GM18861 (cell line): ENCODE data around the gene HPN.
"Not testable (repeated sequence)": the region's sequence is repeated elsewhere in the genome, so short reads cannot be mapped to it uniquely, and the experiment has no call there.

ENCODE experiments used
- ATAC-seq: cut with Tn5 transposase; IDR thresholded peaks from one replicate; pipeline ENCODE4 v1.9.1; 2021; ENCODE audit not compliant: unreplicated experiment

HPN gene

DNA sequence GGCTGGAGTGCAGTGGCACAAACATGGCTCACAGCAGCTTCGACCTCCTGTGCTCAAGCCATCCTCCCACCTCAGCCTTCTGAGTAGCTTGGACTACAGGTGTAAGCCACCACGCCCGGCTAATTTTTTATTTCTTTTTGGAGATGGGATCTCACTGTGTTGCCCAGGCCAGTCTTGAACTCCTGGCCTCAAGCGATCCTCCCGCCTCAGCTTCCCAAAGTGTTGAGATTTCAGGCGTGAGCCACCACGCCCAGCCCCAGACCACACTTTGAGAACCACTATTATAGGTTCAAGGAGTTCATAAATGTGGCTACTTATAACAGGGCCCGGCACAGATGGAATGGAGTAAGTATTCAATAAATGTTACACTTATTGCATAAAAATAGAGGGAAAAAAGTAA, 14.5 kb upstream of the HPN start:
- ATAC-seq = no peak

DNA sequence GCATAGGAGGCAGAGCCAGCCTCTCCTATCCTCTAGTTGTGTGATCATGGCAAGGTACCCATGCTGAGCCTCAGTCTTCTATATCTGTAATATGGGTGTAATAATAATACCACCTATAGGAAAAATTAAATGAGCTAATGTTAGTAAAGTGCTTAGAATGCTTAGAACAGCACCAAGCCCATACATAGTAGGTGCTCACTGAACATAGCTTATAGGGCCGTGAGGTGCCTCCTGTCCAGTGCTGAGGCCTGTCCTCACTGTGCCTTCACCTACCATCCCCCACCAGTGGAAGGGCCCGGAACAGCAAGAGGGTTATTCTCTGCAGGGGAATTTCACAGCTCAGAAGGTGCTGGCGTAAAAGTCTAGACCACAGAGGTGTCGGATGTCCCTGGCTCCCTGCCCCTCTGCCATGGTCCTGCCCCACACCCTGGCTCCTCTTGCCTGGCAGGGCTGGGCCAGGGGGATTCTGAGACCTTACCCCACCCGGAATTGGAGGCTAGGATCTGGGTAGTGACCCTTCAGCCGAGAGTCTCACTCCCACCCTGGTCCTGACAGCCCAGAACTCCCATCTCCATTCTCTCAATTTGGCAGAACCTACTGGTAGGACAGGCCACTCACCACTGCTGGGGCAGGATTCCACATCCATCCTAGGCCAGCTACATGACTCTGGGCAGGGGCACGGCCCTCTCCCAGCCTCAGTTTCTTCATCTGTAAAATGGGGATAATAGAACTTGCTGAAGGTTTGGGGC, 13.5 kb upstream of the HPN start:
- ATAC-seq = no peak

DNA sequence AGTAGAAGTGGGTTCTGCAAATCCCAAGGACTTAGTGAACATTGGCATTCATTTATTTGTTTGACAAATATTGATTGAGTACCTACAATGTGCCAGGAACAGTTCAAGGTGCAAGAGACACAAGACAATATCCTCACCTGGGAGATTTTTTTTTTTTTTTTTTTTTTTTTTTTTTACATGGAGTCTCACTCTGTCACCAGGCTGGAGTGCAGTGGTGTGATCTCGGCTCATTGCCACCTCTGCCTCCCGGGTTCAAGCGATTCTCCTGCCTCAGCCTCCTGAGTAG, 13.0 kb upstream of the HPN start:
- not testable (repeated sequence) for ATAC-seq

DNA sequence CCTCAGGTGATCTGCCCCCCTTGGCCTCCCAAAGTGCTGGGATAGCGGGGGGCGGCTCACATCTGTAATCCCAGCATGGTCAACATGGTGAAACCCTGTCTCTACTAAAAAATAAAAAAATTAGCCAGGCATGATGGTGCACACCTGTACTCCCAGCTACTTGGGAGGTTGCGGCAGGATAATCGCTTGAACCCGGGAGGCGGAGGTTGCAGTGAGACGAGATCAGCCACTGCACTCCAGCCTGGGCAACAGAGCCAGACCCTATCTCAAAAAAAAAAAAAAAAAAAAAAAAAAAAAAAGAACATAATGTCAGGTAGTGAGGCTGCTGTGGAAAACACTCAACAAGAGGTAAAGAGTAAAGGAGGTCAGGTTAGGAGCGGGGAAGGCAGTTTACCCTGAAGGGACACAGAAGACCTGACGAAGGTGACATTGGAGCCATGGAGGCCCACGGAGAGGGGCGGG, 12.2 kb upstream of the HPN start:
- not testable (repeated sequence) for ATAC-seq

DNA sequence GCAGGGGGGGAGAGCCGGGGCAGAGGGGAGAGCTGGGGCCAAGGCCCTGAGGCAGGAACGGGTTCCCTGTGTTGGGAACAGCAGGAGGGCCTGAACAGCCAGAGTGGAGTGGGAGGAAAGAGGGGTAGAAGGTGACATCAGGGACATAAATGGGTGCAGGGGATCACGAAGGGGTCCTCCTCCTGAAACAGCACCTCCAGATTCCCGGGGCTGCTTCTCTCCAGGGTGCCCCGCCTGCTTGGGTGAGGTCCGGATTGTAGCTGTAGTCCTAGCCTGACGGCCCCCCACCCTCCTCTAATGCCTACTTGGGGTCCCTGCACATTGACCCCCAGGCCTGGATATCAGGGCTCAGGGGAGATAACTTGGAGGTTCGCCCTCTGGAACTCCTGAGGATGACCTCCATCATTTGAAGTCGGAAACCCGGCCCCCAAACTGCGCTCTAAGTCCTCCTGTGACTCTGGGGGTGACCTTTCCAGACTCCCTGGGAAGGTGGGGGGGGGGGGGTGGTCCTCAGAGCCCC, 11.7 kb upstream of the HPN start:
- no peak for ATAC-seq

DNA sequence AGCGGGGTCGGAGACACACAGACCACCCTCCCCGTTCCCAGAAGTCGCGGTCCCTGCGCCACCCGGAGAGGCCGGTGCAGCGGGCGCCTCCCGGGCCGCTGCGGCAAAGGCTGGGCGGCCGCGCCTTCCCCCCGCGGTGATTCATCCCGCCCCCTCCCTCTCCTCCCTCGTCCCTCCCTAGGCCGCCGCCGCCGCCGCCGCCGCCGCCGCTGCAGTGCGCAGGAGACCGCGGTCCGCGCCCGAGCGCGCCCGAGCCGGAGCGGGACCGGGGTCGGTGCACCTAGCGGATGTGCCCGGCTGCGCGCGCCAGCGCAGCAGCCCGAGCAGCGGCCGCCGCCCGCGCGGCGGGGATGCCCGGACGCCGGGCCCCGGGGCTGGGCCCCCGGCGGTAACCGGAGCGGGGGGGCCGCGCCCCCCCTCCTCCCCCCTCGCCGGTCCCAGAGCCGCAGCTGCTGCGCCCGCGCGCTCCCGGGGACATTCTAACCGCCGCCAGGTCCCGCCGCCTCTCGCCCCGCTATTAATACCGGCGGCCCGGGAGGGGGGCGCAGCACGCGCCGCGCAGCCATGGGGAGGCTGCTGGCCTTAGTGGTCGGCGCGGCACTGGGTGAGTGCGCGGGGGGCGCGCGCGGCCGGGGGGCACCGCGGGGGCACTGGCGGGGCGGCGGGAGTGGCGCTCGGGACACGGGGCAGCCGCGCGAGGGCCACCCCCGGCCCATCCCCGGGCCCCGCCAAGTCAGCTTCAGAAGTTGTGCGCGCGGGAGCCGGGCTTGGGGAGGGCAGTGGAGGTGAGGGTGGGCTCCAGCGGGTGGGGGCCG, 11.1 kb upstream of the HPN start, which contains the start of gene SCN1B:
Gene SCN1B, plus strand, starts transcription at position 214 of the 815 bp plus-strand sequence. Its CDS starts 351 bp downstream, at position 565.
- no peak for ATAC-seq

DNA sequence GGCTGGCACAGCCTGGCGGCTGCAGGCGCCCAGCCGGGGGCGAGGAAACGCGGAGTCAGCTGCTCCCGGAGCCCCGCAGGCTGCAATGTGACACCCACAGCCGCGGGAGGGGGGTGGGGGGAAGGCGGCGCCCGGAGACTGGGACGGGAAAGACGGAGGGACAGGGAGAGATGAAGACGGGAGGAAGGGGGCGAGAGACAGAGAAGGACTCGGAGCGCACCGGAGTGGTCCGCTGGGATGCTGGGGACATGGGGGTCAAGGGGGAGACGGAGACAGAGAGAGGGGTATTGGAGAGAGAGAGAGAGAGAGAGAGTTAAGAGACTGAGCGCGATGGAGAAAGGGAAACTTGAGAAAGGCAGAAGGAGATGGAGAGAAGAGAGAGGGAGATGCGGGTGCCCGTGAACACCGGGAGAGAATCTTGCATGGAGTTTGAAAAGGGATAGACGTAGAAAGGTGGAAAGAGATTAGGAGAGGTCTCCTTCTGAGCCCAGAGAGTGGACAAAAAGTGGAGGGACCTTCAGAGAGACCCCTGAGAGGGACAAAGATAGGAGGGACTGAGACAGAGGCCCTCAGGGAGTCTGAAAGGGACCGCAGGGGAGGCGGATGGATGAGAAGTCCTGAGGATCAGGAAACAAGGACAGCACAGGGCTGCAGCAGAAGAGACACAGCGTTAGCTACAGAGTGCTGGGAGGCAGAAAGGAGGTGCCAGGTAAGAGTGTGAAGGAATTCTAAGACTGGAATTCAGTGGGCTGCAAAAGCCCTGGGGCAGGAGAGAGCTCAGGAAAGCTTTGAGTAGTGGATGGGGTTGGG, 10.2 kb upstream of the HPN start:
- no peak for ATAC-seq

DNA sequence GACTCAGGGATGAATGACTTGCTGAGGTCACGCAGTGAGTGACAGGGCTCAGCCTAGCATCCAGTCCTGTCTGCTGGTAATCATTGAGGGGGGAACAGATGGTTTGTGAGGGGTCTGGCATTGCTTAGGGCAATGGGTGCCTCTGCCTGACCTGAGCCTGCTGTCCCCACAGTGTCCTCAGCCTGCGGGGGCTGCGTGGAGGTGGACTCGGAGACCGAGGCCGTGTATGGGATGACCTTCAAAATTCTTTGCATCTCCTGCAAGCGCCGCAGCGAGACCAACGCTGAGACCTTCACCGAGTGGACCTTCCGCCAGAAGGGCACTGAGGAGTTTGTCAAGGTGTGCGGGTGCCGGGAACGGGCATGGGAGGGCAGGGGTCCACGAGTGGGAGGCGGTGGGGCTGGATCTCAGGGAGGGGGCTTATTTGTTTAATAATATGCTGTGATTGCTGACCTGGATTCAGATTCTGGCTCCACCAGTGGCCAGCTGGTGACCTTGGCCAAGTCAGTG, 9.1 kb upstream of the HPN start:
- ATAC-seq = no peak

DNA sequence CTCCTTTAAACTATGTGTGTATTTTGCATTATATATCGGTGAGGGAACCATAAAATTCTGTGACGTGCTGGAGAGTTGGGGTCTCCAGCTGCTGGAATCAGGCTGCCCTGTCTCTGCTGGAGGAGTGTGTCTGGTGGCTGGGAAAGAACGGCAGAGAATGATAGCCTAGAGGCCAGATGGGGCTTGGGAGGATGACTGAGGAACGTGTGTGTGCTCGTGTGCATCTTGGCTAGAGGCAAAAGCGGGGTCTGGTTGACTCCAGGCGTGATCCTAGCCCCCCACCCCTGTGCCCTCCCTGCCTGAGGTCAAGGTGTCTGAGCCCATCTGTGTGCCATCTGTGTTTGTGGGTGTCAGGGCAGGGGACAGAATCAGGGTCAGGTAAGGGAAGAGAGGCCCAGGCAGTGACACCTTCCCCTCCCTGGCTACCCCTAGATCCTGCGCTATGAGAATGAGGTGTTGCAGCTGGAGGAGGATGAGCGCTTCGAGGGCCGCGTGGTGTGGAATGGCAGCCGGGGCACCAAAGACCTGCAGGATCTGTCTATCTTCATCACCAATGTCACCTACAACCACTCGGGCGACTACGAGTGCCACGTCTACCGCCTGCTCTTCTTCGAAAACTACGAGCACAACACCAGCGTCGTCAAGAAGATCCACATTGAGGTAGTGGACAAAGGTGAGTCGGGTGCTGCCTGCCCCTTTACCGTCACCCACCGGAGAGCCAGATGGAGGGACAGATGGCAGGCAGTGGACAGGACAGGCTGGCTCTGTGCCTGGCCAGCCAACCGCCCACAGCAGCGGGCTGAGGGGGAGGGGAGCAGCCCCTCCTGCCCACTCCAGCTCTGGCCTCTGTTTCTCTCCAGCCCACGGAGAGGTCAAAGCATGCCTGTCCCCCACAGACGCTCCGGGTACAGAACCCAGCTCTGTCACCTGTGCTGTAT, 8.2 kb upstream of the HPN start:
- ATAC-seq = no peak

DNA sequence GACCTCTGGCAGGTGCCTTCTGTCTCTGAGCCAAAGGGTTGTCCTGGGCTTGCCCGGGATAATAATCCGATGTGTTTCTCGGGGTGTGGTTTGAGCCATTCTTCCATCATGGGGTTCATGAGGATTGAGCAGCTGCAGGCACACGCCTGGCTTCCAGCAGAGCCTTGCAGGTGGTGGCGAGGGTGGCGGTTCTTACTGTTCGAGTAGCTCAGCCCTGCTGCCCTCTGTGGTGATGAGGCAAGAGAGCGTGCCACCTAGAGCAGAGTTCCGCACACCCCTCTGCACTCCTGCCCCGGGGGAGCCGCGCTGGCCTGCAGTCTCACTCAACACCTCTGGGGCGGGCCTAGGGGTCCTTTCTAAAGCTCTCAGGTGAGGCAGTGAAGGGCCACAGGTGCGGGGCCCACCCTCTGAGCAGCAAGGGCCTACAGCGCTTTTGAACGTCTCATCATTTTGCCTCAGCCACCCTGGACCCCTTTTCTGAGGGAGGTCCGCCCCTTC, 7.5 kb upstream of the HPN start:
- no peak for ATAC-seq

DNA sequence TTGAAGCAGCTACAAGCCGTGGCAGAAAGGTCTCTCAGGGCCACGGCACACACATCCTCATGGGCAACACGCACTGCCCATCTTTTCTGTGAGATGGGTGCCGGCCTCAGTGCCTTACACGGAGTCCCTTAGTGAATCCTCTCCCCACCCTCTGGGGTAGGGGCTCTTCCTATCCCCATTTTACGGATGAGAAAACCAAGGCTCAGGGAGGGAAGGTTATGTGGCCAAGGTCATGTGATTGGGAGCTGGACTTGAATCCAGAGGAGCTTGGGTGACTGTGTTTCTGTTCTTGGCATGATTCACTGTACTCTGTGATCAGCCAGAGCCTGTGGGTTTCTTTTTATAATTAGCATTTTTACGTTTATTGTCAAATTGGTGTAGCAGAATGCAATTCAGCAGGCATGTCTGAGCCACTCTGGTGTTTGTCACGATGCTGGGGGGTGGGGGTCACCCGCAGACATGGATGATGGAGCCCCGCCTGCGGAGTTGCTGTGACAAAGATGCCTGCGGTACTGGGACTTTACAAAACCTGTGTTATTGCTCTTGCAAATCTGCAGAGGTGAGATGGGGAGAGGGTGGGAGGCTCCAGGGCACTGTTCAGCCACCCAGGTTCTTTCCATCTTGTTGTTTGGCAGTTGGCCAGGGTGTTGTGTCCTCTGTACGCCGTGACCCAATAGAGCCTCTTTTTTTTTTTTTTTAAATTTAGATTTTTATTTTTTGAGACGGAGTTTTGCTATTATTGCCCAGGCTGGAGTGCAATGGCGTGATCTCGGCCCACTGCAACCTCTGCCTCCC, 6.7 kb upstream of the HPN start:
- no peak for ATAC-seq

DNA sequence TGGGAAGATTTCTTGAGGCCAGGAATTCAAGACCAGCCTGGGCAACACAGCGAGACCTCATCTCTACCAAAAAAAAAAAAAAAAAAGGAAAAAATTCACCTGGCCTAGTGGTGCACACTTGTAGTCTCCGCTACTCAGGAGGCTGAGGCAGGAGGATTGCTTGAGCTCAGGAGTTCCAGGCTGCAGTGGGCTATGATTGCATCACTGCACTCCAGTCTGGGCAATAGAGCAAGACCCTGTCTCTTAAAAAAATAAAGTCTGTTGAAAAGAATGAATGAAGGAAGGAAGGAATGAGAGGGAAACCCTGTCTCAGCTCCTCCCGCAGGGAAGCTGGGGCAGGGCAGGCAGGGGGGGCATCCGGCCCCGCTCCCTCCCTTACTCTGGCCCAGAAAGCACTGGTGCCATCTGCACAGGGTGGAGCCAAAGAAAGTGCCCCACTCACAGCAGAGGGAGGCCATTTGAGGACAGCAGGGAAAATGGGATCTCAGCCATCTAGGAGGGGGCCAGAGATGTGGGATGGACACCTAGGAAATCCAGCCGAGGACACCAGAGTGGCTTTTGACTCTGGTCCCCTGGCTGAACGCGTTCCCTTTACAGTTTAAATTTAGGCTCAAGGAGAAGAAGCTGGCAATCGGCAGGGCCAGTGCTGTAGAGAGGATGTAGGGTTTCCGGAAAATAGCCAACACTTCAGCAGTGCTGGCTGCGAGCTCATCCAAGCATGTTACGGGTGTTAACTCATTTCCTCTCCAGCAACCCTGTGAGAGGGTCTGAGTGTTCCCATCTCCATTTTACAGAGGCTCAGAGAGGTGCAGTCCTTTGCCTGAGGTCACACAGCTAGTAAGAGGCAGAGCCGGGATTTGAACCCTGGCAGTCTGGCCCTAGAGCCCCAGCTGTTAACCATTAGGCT, 3.6 kb upstream of the HPN start:
- no peak for ATAC-seq

DNA sequence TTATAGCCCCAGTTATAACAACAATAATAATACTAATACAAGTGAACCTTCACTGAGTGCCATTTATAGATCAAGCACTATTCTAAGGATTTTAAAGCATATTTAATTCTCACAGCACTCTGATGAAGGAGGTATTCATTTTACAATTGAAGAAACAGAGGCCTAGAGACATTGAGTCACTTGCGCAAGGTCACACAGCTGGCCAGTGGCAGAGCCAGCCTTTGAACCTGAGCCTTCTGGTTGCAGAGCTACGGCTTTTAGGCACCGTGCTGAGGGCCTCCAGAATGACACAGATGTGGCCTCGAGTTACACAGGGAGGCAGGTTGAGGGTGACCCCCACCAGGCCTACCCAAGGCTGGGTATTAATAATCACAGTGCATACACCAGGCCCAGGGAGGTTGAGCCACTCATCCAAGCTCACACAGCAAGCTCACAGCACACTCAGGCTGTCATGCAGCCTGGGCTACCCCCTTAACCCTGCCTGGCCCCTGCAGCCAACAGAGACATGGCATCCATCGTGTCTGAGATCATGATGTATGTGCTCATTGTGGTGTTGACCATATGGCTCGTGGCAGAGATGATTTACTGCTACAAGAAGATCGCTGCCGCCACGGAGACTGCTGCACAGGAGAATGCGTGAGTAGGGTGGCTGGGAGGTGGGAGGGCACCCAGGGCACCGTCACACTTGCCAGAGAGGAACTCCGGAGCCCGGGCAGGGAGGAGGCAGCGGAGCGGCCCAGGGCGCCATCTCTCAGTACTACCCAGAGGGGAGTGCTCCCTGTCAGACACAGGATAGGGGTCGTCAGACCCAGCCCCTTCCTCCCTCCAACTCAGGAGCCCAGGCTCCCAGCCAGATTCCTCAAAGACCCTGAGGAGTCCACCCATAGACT, 2.7 kb upstream of the HPN start:
- no peak for ATAC-seq

DNA sequence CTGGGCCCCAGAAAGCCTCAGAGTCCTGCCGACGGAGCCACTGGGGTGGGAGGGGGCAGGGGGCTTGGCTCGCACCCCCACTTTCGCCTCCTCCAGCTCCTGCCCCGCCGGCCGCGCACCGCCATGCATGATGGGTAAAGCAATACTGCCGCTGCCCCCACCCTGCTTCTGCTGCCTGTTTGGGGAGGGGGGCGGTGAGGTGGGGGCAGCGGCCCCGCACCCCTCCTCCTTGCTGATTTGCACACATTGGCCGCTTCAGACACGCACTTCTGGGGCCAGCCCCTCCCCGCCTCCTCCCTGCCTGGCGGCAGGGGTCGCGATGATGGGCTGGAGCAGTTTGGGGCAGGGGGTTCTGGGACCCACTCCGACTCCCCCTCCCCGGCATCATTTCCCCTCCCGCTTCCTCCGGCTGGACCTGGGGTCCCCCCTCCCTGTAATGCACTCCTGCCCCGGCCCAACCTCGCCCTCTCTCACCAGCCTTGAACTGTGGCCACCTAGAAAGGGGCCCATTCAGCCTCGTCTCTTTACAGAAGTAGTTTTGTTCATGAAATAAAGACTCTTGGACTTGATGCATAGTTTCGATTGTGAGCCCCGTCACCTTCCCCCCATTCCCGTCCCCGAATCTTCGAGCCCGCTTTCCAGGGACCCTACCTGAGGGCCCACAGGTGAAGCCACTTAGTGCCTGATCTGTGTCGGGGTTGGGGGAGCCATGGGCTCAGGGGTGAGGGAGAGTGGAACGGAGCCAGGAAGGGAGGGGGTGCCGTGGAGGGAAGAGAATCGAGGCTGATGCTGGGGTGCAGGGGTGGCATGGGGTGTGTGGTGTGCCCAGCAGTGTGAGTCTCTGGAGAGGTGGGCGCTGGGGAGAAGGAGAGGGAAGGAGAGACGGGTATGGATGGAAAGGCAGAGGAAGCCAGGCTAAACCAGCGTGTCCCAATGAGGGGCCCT, 1.4 kb upstream of the HPN start:
- ATAC-seq = no peak

DNA sequence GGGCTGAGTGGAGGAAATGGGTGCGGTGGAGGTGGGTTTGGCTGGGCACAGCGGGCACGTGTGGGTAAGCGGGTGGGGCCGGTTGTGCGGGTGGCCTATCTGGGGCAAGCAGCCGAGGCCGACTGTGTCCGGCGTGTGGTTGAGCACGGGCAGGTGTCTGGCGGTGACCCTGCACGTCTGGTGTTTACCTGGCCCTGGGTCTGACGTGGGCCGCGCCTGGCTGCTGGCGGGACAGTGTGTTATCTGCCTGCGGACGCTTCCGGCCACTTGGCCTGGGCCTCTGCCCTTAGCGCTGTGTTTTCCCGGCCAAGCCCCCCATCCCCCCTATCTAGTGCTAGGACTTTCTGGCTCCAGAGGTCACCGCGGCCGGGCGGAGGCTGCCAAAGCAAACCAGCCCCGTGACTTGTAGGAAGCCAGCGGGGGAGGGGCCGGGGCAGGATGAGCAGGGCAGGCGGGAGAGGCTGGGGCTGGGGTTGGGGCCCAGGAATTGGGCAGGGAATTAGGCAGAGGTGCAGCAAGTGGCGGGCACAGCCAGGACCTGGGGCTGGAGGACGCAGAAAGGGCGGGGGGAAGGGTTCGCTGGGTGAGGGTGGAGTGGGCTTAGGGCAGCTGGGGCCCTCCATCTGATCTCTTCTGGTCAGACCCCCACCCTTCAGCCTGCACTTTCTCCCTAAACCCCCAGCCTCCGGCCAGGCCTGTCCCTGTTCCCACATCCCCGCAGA, 534 bp upstream of the HPN start:
- no peak for ATAC-seq
